T47D (cell line): Measurements from ENCODE around the gene HUNK.

Experiments used
- DNase-seq, 2 experiments: peaks; one replicate each; pipeline versions ENCODE4 v3.0.0 to v3.0.0-alpha.2; 2011 to 2012; ENCODE audit warnings: low read depth in 1 of 2, low spot score in 1 of 2
- JUND ChIP-seq: IDR thresholded peaks from 2 replicates; pipeline ENCODE4 v1.6.1; 2012; ENCODE audit warnings: low read depth
- in situ Hi-C: cut with HindIII; loops from 2 replicates; pipeline ENCODE4 v1.10.0; 2016; ENCODE audit warnings: low sequenced_read_pairs, low pct_unique_long_range_greater_than_20kb

The HUNK gene

DNA sequence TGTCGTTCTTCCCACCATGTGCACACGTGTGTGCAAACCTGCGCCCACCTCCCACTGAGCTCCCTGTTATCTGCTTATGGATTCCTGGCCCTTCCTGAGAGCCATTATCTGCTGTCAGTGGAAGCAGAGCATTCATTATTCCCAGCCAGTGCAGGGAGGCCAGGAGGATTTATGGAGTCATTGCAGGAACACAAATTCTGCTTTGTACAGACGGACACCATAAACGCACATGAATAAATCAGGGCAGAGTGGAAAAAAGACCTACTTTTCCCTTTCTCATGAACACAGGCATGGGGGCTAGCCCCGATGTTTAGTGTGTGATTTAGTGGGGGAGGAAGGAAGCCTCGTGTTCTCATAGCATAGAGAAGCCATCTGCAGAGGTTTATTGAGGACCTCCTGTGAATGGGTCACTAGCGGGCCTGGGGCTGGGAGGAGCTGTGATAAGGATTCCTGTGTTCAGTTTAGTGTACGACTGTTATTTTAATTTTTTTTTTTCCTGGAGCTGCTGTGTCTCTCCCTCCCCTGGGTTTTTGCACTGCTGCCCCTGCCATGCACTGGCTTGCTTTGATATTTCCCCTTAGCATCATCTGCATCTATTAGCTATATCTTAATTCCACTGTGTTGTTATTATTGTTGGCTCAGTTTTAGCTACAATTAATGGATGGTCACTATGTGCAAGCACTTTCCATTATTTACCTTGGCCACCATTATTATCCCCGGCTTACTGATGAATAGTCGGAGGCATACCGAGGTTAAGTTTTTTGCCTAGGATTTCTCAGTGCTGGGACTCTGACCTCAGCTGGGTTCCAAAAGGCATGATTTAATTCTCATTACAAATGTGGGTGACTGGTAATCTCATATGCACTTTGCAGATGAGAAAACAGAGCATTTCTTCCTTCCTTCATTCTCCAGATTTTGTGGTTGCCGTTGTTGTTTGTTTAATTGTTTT is 33.0 kb downstream of the HUNK start:
- in situ Hi-C loops: no loop called here

DNA sequence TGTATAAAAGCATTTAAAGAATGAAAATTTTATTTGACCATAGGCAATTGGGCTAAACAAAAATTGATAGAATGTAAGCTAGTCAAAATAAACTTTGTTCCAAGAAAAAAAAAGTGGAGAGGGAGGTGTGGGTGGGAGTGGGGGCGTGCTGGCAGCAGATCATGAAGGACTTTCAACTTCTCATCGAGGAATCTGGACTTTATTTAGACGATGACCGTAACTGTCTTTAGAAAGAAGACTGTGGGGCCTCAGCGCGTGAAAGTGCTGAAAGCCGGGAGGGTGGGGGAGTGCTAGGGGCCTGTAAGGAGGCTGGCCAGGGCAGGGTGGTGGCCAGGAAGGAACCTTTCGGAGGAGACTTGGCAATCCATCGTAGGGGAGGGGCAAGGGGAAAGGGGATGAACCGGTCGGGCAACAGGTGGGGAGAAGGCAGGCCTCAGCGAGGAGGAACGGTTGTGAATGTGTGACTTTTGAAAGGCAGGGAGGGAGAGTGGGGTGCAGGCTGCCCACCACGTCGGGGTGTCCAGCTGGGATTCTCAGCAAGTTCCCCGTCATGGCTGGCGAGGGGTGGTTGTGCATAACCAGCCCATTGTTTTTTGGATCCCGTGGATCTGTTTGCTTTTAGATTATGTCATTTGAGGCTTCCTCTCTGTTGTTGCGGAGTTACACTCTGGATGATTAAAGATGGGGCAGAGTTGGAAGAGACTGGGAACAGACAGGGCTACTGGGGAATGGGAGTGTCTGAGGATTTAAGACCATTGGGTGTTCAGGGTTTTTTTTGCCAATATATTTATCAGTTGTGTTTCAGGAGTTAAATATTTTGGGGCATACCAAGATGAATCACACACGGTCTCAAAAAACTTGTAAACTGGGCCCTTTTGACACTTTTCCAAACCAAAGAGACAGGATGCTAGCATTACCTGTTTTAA is 35.5 kb downstream of the HUNK start:
- DNase-seq: peak; percentile 82 to 94
- in situ Hi-C loops: no loop called here

More for the DNA sequence above, 33.0 kb downstream of the HUNK start:
- no peak for TF ChIP-seq JUND
- peak in 1 of 2 experiments; percentile 44 for DNase-seq

DNA sequence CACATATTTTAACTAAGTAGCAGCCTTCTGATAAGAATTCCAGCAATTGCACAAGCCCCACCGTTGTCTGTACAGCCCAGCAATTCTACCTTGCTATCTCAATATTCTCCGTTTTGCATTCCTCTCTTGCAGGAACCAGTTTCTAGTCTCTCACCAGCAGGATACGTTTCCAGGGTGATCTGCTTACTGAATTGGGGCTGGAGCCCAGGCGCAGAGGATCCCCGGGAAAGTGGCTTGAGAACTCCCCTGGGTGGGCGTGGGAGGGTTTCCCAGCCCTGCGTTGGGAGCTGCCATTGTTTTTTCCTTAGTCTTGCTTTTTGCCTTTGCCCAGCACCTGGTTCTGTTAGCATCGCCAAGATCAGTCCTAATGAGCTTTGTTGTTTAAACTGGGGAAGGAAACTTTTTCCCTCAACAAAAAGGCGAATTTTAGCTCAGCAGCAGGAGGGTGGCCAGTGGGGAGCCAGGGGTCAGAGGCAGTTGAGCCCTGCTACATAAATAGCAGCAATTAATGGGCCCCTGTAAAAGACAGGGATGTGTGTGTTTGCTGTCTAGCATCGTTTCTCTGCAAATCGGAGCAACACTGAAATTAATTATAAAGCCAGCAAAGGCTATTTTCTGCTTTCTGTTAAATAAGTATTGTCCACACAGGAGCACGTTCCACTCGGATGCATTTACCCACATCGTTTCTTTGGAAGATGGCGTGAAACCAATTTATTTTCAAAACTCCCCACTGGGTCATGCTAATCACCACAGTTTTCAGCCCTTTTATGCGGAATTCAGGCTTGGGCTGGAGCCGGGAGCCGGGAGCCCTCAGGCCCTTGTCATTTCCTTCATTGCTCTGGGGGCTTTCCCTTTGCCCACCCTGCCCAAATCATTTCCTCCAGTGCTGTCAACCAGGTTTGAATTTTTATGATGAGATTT is 36.6 kb downstream of the HUNK start:
- no peak for TF ChIP-seq JUND
- peak in 1 of 2 experiments; percentile 33 for DNase-seq
- in situ Hi-C loops: no loop called here

More for the DNA sequence above, 35.5 kb downstream of the HUNK start:
- no peak for TF ChIP-seq JUND

DNA sequence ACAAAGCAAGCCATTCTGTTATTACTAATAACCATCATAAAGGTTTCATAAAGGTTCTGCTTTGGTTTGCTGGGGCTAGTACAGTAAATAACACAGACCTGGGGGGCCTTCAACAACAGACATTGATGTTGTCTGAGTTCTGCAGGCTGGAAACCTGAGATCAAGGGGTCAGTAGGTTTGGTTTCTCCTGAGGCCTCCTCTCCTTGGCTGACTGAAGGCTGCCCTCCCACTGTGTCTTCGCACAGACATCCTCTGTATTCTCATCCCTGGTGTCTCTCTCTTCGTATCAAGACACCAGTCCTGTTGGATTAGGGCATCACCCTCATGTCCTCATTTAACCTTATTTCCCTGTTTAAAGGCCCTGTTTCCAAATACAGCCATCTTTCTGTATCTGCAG is 37.3 kb downstream of the HUNK start:
- no peak for DNase-seq
- TF ChIP-seq JUND: no peak
- in situ Hi-C loops: no loop called here

DNA sequence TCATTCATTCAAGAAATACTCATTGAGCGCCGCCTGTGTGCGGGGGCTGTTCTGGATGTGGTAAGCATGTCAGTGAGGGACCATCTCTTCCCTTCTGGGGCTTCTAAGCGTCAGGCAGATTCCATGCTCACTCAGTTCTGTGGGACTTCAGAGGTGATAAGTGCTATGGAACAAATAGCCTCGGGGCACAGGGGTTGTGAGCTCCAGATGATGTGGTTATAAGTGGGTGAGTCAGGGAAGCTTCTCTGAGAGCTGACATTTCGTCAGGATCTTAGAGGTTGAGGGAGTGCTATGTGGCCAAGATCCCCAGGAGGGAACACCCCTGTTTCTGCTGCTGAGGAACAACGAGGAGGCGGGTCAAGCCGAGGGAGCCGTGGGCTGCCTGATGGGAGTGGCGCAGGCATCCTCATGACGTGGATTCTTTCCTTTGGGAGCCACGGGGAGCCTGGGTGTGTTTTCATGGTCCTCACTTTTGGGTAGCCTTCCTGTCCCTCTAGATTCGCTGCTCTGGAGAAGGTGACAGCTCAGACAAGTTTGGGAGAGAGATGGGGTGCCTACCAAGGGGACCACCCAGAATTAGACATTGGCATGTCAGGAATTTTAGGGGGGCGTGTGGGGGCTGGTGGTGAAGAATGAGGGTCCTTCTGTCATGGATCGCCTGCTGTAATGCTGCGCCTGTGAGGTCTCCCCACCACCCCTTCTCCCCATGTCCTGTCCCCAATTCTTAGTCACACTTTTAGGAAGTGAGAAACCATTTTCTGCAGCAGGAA is 38.5 kb downstream of the HUNK start:
- TF ChIP-seq JUND: no peak
- in situ Hi-C loops: no loop called here
- DNase-seq: no peak

DNA sequence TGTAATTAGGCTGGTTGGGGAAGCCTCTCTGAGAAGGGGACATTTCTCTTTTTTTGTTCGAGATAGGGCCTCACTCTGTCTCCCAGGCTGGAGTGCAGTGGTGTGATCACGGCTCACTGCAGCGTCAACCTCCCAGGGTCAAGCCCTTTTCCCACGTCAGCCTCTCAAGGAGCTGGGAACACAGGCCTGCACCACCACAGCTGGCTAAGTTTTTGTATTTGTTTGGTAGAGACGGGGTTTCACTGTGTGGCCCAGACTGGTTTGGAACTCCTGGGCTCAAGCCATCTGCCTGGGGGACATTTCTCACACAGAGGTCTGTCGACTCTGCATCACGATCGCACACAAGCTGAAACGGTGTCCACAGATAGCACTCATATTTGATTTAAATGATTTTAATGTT is 39.7 kb downstream of the HUNK start:
- DNase-seq: peak in 1 of 2 experiments; percentile 50
- in situ Hi-C loops: no loop called here
- no peak for TF ChIP-seq JUND

DNA sequence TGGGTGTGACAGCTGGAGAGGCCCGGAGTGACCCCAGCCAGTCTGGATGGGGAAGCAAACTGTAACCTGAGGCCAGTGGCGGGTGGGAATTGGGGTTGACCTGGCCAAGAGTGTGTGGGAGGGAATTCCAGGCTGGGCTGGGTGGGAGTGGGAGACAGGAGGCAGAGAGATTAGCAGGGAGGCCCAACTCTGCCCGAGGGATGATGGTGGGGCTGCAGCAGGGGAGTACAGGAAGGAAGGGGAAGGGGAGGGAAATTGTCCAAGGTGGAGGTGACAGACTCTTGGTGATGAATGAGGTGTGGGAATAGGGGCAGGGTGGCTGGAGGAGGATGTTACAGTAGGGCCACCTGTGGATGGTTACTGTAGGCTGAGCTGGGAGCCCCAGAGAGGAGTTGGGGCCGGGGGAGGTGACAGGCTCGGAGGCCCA is 40.4 kb downstream of the HUNK start:
- TF ChIP-seq JUND: no peak
- in situ Hi-C loops: no loop called here
- no peak for DNase-seq

DNA sequence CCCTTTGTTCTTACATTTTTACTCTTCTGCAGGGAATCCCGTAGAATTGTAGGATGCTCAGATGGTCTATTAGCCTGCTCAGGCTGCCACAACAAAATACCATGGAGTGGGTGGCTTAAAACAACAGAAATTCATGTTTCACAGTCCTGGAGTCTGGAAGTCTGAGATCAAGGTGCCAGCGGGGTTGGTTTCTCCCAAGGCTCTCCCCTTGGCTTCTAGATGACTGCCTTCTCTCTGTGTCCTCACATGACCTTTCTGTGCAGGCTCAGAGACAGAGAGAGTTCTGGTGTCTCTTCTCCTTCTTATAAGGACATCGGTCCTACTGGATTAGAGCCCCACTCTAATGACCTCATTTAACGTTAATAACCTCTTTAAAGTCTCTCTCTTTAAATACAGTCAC is 41.7 kb downstream of the HUNK start:
- in situ Hi-C loops: no loop called here
- TF ChIP-seq JUND: no peak
- no peak for DNase-seq

DNA sequence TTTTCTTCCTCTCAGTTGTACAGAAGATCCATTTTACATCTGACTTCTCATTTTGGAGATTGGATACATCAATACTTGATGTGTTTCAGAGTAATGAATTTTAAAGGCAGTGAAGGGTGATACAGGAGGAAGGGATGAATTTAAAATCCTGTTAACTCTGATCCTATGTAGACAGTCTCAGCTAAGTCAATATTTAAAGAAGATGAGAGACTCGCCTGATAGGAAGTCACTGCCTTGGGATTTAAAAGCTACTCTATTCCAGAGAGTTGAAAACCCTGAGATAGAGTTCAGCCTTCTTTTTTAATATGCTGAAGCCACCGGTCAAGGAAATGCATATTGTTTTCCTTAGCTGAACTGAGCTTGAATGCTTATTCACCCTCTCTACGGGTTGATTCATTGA is 42.7 kb downstream of the HUNK start:
- no peak for DNase-seq
- in situ Hi-C loops: no loop called here
- TF ChIP-seq JUND: no peak

DNA sequence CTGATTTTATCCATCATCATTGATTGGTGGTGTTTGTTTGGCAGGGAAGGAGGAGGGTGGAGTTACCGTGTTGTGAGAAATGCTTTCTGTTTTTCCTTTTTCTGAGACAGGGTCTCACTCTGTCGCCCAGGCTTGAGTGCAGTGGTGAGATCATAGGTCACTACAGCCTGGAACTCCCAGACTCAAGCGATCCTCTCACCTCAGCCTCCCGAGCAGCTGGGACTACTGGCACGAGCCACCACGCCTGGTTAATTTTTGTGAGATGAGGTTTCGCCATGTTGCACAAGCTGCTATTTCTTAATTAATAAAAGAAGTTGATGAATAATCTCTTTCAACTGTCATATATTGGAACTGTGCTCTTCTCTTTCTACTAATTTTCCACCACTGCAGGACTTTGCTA is 44.3 kb downstream of the HUNK start:
- in situ Hi-C loops: no loop called here
- DNase-seq: no peak
- no peak for TF ChIP-seq JUND

DNA sequence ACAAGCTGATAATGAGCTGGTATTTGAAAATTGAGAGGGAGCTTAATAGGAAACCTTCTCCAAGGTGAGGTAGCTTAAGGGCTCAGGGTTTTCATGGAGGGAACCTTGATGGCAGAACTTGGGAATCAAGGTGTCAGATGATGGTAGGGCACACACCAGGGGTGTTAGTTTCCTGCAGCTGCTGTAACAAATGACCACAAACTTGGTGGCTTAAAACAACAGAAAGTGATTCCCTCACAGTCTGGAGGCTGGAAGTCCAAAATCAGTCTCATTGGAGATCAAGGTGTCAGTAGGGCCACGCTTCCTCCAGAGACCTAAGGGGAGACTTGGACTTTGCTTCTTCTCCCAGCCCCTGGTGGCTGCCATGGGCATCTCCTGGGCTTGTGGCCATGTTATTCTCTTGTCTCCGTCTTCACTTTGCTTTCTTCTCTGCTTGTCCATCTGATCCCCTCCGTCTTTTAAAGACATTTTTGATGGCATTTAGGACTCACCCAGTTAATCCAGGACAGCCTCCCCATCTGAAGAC is 45.5 kb downstream of the HUNK start:
- no peak for TF ChIP-seq JUND
- no peak for DNase-seq
- in situ Hi-C loops: no loop called here
